ENCODE data around the gene GNG12. TPM values are rescaled to one million over a fixed set of nuclear protein-coding genes. Genes with fewer than 3 reads are reported as not detected.

Gene GNG12
- total RNA-seq, 1 experiment from 2014 or later = 14.3 TPM

- Mint-ChIP-seq H3K27ac (no peak overlapping the region), H3K4me1 (peaks cover 13 to 25% of the 10 kb centered on the region in 2 experiments), H3K4me3 (no peak overlapping the region), H3K9me3 (peaks cover 0 to 6% of the 10 kb centered on the region in 2 experiments; a peak in 2 of 5 replicates), H3K36me3 (ENCODE audit: insufficient read depth in 1 of 3, low read depth in 3 of 3) (peaks cover 2 to 16% (median 7%) of the 10 kb centered on the region in 3 experiments; a peak in 5 of 7 replicates), H3K27me3 (ENCODE audit: low read depth) (no peaks in the 10 kb centered on the region)
- no peak overlapping the region for H3K9ac ChIP-seq (ENCODE audit: extremely low read depth, insufficient read length, low read length)
- H3K23ac ChIP-seq (ENCODE audit: insufficient read length, low read depth, low read length) = no peak overlapping the region
- no peaks in the 10 kb centered on the region for H3K27me3 ChIP-seq (ENCODE audit: insufficient read depth, low read length)
- H3K18ac ChIP-seq (ENCODE audit: insufficient read length, low read depth, low read length) = no peak overlapping the region
- no peaks in the 10 kb centered on the region for H3K4me1 ChIP-seq (ENCODE audit: insufficient read depth, low read length)
- no peak overlapping the region for H2BK120ac ChIP-seq (ENCODE audit: low read depth, low read length, poor library complexity, severe bottlenecking)
- H2BK15ac ChIP-seq (ENCODE audit: low read depth, low read length) = no peak overlapping the region
- no peaks in the 10 kb centered on the region for H3K23me2 ChIP-seq (ENCODE audit: insufficient read length, low read depth, low read length, poor library complexity, severe bottlenecking)
- no peak overlapping the region for H4K91ac ChIP-seq (ENCODE audit: insufficient read length, low read depth, low read length)
- no peak overlapping the region for H4K8ac ChIP-seq (replicated peaks; ENCODE audit: insufficient read length, low read depth, low read length)
- no peaks in the 10 kb centered on the region for H3K9me3 ChIP-seq (ENCODE audit: control insufficient read depth, low read depth, low read length)
- no peak for TF ChIP-seq CTCF (conservative IDR thresholded peaks at IDR 0.05)
- no peak overlapping the region for H2AFZ ChIP-seq (ENCODE audit: low read length)
- H3T11ph ChIP-seq (ENCODE audit: low read length) = no peak overlapping the region
- H3K56ac ChIP-seq (ENCODE audit: insufficient read length, low read depth, low read length) = no peak overlapping the region
- WGBS (ENCODE audit: extremely low coverage, insufficient read length, low lambda C conversion rate) = no CpG with 5 or more reads among the region's 1 CpG
- no peak overlapping the region for H2BK5ac ChIP-seq (ENCODE audit: insufficient read length, low read length)
- no peak overlapping the region for H3K27ac ChIP-seq (ENCODE audit: insufficient read length, low read depth, low read length)
- H3K79me1 ChIP-seq (ENCODE audit: insufficient read depth, low read depth, low read length, poor library complexity, severe bottlenecking) = no peaks in the 10 kb centered on the region
- H3K14ac ChIP-seq (ENCODE audit: insufficient read depth, low read length) = no peak overlapping the region
- DNase-seq = no peak
- no peak overlapping the region for H3K4me2 ChIP-seq (ENCODE audit: insufficient read depth, insufficient read length, low read length)
- no peaks in the 10 kb centered on the region for H4K20me1 ChIP-seq (ENCODE audit: control insufficient read depth, insufficient read depth, insufficient read length)
- no peak overlapping the region for H2AK5ac ChIP-seq (ENCODE audit: insufficient read length, low read length)
- no peak overlapping the region for H2BK20ac ChIP-seq (ENCODE audit: low read depth, low read length, poor library complexity, severe bottlenecking)
- H3K4ac ChIP-seq (ENCODE audit: low read depth, low read length) = no peak overlapping the region
- H4K5ac ChIP-seq (ENCODE audit: insufficient read length, low read depth, low read length) = no peak overlapping the region
- no peaks in the 10 kb centered on the region for H3K79me2 ChIP-seq (ENCODE audit: insufficient read depth, low read length)
- H2BK12ac ChIP-seq (ENCODE audit: insufficient read length, low read depth, low read length) = no peak overlapping the region
Observed at GRCh38 chr1:67817319-67817718, 15.9 kb downstream of the GNG12 start.

Measured in H9 (cell line).